ENCODE results near the gene FARS2.
"Not testable (repeated sequence)": the region's sequence is repeated elsewhere in the genome, so short reads cannot be mapped to it uniquely, and the experiment has no call there.

FARS2 gene

DNA sequence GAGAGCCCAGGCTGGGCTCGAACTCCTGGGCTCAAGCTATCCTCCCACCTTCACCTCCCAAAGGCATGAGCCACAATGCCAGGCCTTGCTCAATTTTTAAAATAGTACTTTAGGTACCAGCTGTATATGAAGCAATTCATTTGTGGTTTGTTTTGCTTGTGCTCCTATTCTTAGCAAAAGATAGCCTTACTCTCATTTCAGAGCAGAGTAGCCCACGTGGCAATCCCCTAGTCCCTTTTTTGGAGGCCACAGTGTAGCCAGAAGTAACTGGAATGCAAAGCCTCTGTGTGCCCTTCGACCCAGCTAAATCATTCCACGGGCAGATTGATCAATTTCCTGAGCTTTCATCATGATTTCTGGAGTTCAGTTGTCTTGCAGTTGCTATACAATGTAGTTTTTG is 373.2 kb downstream of the FARS2 start:
- no peak for DNase-seq (ENCODE audit: low read depth)

DNA sequence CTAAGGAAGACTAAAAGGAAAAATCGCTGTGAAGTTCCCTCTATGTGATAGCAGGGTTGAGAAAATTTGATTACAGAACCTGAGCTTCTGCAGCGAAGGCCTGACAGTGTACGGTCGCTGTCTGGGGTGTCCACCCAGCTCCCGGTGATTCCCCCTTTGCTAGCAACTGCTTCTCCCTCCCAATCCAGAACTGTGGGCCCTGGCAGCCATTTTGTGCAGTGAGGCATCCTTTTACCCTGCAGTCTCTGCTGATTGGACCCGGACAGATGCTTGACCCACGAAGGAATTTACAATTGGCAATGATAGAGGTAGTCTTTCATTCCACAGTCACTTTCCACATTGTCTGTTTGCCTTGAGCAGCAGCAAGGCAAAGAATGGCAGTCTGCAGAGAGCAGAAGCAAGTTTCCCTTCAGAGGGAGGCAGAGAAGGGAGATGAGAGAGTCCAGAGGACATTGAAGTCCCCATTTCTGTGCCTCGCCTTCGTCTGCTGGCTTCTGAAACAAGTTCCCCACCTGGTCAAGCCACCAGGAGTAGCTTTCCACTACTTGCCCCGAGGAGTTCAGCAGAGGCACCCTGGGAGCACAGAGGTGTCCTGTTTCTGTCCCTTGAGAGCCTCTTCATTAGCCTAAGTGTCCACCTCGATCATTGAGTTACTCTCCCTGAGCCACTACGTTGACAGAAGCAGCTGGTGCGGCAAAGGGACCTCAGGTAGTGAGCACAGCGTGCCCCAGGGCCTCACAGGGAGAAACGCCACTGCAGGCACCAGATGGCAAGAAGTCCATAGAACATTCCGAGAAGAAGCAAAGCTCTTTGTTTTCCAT is 375.1 kb downstream of the FARS2 start:
- DNase-seq (ENCODE audit: low read depth), result no peak

DNA sequence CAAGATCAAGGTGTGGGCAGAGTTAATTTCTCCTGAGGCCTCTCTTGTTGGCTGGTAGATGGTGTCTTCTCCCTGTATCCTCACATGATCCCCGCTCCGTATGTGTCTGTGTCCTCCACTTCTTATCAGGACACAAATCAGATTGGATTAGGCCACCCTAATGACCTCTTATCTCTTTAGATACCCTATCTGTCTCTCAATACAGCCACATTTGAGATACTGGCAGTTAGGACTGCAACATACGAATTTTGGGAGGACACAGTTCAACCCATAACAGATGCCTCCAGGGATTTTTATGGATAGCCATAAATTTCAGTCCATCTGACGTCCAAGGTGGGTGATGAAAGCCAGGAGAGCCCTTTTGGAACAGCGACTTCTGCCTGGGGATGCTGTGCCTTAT is 376.4 kb downstream of the FARS2 start:
- DNase-seq (ENCODE audit: low read depth), result no peak

DNA sequence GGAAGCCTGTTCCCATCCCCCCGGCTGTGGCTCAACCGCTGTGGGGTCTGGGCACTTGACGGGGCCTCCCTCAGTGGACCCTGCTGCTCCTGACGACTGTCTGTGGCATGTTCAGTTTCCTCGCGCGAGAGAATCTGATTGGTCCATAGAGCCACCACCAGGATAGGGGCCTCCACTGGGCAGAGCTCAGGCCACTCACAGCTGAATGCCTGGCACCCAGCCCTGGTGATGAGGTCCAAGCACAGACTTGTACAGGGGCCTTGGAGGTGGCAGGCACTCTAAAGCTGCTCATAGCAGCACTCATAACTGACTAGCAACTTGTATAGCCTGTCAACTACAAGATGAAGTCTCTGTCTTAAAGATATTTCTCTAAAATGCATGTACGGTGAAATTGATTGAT is 377.4 kb downstream of the FARS2 start:
- DNase-seq (ENCODE audit: low read depth), result no peak

DNA sequence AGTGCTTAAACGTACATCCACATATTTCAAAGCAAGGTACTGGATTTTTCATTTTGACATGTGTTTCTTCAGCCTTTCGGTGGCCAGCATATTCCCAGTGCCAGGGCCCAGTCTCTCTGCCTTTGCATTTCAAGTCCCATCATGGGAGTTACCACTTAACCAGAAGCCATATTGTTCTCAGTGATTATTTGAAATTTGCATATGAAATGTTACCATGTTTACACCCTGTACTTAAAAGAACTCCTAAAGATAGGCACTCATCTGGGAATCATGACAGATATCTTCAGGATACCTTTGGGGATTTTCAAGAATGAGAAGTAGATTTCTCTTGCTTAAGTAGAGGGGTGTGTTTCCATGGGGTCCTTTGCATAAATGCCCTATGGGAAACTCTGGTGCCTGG is 377.9 kb downstream of the FARS2 start:
- no peak for DNase-seq (ENCODE audit: low read depth)

DNA sequence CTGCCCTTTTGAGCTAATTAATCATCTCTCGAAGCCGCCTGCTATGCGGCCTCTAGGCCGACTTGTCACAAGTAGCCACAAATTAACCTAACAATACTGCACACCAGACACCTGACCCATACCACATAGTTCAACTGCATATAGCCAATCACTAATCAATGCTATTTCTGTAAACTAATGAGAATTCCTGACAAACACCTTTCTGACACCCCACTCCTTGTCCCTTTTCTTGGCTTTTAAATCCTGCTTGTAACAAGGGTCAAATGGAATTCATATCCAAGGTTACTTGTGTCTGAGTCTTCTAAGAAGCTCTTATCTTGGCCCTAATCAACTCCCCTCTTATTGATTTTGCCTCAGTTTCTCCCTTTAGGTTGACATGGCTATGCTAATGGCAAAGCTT is 379.3 kb downstream of the FARS2 start:
- DNase-seq (ENCODE audit: low read depth), result no peak

DNA sequence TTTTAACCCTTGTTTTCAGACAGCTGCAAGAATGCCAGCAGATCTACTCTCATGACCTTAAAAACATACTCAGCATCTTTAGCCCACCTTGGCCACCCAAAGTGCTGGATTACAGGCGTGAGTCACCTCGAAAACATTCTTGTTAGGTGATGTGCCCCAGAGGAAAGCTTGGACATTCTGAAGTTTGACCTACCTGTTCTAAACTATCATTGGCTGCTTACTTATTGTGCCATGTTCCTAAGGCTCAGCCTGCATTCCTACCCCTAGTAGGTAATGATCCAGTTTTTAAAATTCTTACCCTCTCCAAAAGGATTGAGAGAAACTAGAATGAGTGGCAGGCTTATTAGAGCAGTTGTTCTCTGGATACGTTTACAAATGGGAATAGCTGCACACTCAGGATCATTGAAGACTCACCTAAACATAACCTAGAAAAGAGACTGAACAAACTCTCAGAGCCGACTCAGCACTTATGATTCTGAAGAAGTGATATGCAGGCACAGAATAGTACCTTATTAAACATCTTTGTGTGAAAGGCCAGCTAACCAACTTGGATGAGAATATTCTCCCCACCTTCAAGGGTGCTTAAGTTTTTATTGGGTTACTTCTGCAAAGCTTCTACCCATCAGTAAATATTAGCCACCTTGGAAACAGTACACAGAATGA is 383.3 kb downstream of the FARS2 start:
- no peak for DNase-seq (ENCODE audit: low read depth)

DNA sequence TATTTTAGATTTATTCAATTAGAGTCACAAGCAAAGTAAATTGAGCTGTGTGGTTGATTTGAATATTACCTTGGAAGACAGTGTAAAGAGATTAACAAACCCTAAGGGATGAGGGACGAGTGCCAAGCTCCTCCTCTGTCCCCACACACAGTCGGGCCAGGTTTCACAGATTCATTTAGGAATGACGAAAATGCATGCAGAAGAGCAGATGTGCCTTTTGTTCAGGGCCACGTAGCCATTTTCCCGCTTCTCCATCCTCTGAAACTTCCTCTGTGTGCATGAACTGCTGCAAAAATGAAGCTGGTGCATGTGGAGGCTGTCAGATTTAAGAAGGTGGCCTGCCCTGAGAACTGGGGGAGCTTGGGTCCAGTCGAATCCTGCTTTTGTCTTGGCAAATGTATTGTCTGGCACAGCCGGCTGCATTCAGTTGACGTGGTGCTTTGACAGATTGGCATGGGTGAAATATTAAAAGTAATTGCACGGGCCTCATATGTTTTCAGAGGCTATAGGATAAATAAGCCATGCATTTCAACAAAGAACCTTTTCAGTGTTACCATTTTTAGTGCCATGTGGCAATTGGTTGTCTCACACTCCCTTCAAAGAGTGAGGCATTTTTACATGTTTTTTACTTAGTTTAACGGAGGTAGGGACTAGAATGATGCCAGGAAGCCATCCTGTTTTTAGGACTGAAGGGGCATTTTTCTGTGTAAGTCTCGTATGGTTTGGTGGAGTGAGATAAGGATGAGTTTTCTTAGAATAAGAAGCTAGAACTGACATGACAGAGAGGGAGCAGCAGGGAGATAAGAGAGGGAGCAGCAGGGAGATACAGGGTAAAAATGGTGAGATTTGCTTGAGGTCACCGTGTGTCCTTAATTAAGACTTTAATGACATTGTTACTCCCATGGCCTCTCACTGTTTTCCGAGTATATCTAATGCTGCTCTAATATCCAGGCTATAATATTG is 384.3 kb downstream of the FARS2 start:
- no peak for DNase-seq (ENCODE audit: low read depth)

DNA sequence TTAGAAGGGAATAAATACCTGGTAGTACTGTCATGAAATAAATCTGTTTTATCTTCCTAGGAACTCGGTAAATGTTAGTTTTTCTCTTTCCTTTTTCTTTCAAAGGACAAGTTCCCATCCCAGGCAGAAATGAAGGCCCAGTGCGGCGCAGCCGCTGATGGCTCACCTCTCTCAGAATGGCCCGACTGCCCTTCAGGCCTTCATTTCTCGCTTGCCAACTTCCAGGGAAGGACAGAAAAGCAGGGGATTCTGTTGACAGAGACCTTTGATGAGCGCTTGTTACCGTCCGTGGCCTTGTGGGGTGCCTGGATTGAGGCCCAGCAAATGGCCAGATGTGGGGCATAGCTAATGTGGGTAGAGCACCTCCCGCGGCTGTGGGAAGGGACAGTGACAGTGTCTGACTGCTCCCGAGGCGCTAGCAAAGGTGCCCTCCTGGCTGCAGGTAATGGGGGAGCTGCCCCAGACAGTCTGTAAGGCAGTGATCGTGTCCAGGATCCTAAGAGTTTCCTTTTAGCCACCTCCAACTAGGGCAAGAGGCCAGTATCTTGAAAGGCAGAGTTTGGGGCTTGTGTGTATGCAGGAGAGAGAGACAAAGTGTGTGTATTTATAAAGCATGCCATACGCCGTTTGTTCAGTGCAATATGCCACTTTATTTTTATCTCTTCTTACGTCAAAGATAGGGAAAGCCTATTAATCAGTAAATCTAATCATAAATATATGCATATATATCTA is 391.3 kb downstream of the FARS2 start:
- no peak for DNase-seq (ENCODE audit: low read depth)

DNA sequence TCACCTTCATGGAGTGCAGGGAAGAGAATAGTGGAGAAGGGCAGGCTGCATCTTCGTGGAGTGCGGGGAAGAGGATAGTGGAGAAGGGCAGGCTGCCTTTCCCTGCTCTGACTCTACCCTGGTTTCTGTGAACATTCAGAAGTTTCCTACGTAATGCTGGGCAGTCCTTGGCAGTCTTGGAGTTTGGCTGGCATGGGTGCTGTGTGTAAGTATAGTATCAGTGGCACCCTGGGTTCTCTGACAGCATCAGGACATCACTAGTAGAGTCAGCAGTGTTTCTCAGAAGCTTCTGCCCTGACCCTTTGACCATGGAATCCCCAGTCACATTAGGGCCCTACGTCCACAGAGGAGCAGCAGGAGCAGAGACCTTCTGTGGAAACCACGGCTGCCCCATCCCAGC is 392.5 kb downstream of the FARS2 start:
- no peak for DNase-seq (ENCODE audit: low read depth)

DNA sequence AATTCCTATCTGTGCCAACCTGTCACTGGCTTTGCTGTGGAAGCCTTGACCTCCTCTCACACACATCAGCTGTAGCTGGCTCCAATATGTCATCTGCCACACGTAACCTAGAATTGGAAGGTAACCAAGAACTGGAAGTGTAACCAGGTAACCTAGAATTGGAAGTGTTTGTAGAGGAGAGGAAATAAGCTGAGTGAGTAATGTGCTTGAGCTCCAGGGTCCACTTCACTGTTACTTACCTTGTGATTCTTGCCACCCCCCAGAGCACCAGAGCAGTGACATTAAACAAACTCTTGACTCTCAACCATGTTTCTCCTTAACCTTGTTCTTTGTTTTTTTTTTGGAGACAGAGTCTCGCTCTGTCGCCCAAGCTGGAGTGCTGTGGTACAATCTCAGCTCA is 394.9 kb downstream of the FARS2 start:
- DNase-seq (ENCODE audit: low read depth), result no peak

DNA sequence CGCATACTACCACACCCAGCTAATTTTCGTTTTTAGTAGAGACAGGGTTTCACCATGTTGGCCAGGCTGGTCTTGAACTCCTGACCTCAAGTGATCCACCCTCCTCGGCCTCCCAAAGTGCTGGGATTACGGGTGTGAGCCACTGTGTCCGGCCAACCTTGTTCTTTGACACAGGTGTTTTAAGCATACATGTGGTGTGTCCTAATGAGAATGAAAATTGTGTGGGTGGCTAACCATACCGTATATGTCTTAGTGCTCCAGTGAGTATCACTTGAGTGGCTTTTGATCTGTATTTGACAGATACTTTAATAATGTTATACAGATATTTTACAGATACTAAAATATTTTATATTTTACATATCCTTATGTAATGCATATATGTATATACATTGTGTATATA is 395.4 kb downstream of the FARS2 start:
- DNase-seq (ENCODE audit: low read depth), result not testable (repeated sequence)

DNA sequence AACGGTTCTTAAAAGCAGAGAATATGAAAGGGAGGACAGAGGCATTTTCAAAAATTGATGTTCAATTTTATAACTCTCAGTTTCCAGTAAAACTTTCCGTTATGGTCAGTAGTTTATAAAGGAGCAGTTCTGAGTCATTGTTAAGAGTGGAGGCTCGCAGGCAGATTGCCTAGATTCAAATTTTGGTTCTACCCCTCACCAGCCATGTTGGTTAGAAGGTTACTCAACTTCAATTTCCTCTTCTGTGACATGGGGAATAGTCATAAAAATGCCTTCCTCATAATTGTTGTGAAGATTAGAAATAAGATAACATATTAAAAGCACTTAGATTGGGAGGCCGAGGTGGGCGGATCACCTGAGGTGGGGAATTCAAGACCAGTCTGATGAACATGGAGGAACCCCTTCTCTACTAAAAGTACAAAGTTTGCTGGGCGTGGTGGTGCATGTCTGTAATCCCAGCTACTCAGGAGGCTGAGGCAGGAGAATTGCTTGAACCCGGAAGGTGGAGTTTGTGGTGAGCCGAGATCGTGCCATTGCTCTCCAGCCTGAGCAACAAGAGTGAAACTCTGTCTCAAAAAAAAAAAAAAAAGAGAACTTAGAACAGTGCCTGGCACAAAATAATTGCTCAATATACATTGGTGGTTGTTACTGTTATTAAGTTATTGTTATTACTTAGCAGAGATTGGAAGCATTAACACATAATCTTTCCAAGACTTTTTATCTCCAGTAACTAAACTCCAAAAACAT is 396.5 kb downstream of the FARS2 start:
- no peak for DNase-seq (ENCODE audit: low read depth)

DNA sequence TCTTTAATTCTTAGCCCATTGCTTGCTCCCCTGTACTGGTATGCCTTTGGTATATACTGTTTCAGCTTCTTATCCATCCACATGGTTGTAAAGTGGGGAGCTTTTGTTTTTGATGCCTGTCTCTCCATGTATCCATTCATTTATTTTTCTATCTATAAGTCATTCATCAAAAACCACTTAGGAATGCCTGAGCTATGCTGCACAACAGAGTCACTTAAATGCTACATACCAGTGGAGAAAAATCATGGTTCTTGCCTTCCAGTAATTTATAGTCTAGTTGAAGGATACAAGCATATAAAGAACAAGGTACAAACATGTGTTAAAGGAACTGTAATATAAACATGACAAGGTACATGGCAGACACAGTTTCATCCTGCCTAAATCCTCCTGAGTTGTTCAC is 398.2 kb downstream of the FARS2 start:
- DNase-seq (ENCODE audit: low read depth), result no peak

DNA sequence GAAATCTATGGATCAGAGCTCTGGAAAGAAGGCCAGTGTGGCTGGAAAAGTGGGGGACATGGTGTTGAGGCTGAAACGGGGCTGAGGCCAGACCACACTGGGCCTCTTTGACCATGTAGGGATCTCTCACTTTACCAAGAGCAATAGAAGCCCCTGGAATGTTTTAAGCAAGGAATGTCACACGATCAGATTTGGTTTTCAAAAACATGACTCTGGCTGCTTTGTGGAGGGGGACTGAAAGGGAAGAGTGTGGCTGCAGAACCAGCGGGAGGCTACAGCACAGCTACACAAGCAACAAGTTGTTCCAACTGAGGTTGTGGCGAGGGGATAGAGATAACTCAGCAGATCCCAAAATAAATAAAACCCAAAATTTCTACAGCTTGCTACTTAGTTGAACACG is 399.5 kb downstream of the FARS2 start:
- no peak for DNase-seq (ENCODE audit: low read depth)

DNA sequence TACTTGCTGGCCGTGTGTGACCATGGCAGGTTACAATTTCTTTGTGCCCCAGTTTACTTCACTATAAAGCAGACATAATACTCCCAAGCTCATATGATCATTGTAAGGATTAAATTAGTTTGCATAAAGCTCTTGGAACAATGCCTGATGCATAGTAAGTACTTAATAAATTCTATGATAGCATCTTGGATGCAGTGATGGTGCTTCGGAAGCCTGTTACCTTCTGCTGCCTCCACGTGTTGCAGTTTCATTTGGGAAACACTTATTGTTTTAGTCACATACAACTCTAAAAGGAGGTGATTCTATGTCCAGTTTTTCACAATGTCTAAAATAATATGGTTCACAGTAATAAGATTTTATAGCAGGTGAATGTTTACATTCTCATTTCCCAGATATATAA is 401.5 kb downstream of the FARS2 start:
- no peak for DNase-seq (ENCODE audit: low read depth)

DNA sequence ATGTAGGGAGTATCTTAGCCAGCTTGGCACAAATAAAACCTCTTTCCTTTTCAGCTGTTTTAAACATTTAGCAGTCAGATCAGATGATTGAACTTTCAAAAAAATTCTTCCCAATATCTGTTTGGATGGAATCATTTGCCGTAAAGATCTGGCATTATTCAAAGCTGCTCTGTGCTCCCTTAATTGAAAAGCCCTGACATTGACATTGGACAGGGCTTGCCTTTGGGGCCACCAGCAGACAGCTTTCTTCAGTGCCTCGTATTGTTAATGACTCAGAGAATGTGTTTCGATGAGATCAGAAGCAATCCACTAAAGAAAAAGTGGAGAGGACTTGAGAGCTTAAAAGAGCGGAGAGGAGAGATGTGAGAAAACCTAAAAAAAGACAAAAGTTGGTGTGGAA is 401.9 kb downstream of the FARS2 start:
- DNase-seq (ENCODE audit: low read depth), result no peak

DNA sequence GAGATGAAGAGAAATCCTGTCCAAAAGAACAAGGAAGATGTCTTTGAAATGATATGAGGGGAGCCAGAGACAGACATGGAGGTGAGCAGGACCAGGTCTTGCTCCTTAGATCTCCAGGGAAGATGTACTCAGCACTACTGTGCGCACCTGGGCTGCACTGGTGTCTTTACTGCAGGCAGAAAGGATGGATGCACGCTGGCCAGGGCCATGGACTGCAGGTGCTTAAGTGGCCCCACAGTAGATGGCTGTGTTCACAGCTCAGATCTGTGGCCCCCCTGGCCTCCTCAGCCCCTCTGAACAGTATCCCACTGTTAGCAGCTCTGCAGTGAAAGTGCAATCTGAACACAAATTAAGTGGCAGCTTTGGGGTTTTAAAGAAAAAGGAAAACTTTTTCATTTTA is 402.4 kb downstream of the FARS2 start:
- DNase-seq (ENCODE audit: low read depth), result no peak

DNA sequence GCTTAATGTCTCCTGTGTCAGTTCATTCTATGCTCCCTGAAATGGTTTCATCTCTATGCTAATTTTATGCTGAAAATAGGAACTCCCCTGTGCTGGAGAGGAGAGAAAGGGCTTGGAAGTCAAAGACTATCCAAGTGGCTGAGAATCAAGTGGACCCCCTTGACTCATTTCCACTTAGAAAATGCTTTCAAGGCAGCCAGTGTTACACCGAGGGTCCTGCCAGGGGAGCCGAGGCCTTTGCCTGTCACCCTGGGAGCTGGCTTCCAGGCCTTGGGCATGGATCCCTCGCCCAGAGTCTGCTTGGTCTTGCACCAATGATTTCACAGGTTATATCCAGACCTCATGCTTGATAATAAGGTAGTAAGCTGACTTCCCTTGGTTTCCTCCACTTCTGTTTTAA is 402.8 kb downstream of the FARS2 start:
- DNase-seq (ENCODE audit: low read depth), result no peak

DNA sequence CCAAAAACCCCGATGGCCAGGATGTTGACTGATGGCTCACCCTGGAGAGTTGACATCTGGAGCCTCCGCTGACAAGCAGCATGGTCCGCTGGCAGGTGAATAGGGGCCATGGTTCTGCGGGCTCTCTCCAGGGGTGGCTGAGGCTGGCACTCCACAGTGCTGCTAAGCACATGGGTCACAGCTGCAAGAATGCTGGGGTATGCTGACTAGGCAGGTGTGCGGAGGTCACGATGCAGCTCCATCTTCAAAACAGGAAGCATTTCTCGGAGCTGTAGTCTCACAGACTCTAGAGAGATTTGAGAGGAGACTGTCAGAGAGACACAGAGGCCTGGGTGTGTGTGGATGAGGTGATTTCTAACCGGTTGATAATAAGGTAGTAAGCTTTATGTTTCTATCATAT is 403.9 kb downstream of the FARS2 start:
- no peak for DNase-seq (ENCODE audit: low read depth)

DNA sequence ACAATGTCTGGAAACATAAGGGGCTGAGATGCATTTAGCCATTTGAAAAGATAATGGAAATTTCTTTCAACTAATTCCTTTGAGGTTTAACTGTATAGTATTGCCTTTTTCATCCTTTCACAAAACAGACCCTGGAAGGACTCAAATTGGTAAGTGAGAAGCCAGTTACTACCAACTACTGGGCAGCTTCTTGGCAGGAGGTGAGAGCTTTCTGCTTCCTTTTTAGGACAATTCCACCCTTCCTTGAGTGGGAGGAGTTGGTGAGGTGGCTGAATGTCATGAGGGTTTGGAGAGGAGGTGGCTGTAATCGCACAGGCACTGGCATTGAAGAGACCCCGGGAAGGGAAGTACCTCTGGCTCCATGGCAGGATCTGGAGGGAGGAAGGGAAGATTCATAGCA is 404.4 kb downstream of the FARS2 start:
- no peak for DNase-seq (ENCODE audit: low read depth)
